Measurements from ENCODE around the gene UMODL1. TPM values are rescaled to one million over a fixed set of nuclear protein-coding genes. Genes with fewer than 3 reads are reported as not detected.
A peak's percentile ranks its signal among the peaks of the same experiment; 100 is the strongest.

UMODL1 gene
- polyA plus RNA-seq, 3 donors = not detected

GRCh38 chr21:42102526-42102925 is 31.4 kb downstream of the UMODL1 start:
- Histone ChIP-seq H3K27ac (ENCODE audit: low read depth in 1 of 2, low read length in 2 of 2) (no peak overlapping the region), H3K79me2 (ENCODE audit: insufficient read depth, low read length) (no peaks in the 10 kb centered on the region), H3K4me3 (replicated peaks in 1 of 3; ENCODE audit: low read depth in 2 of 3, low read length in 3 of 3) (no peak overlapping the region), H3K9ac (ENCODE audit: insufficient read depth, low read length, poor library complexity, severe bottlenecking) (no peak overlapping the region), H3K4me1 (ENCODE audit: control insufficient read depth in 1 of 2, insufficient read depth in 2 of 2, low read length in 2 of 2) (peaks cover 9% of the 10 kb centered on the region in 2 donors), H3K4me2 (replicated peaks; ENCODE audit: extremely low read depth, low read length, poor library complexity, severe bottlenecking) (no peak overlapping the region), H2AFZ (ENCODE audit: insufficient read depth, low read depth, low read length, poor library complexity, severe bottlenecking) (no peak overlapping the region), H3K9me3 (replicated peaks in 1 of 2; ENCODE audit: control insufficient read depth in 1 of 2, insufficient read depth in 1 of 2, low read length in 2 of 2) (no peaks in the 10 kb centered on the region), H4K20me1 (ENCODE audit: insufficient read depth, low read length) (no peaks in the 10 kb centered on the region), H3K36me3 (replicated peaks in 1 of 2; ENCODE audit: control insufficient read depth in 1 of 2, insufficient read depth in 2 of 2, low read length in 2 of 2) (no peaks in the 10 kb centered on the region), H3K27me3 (ENCODE audit: control insufficient read depth in 2 of 2, insufficient read depth in 2 of 2, low read length in 2 of 2) (no peaks in the 10 kb centered on the region)
- H3K36me3 Mint-ChIP-seq = no peaks in the 10 kb centered on the region
- no peak for DNase-seq
- intact Hi-C loops (cut with micrococcal nuclease) = no loop called here
- no peak overlapping the region for H3K4me3 Mint-ChIP-seq
- peaks cover 12% of the 10 kb centered on the region for H3K4me1 Mint-ChIP-seq
- TF ChIP-seq CTCF (IDR thresholded peaks at IDR 0.05) = no peak
- WGBS (ENCODE audit: insufficient coverage) = 96% methylated on average over 4 of the region's 5 CpGs
- no peaks in the 10 kb centered on the region for H3K9me3 Mint-ChIP-seq
- H3K27me3 Mint-ChIP-seq (ENCODE audit: low read depth in 3 of 3) = peaks cover 2 to 5% (median 3%) of the 10 kb centered on the region in 3 donors
- H3K27ac Mint-ChIP-seq = peak overlapping the region in 1 of 7 donors; percentile 54

- H3K27ac ChIP-seq (ENCODE audit: low read depth in 1 of 2, low read length in 2 of 2) = no peak overlapping the region
- no peak overlapping the region for H3K9ac ChIP-seq (ENCODE audit: insufficient read depth, low read length, poor library complexity, severe bottlenecking)
Observed at GRCh38 chr21:42102991-42103390, 31.9 kb downstream of the UMODL1 start.

More at GRCh38 chr21:42102991-42103390, 31.9 kb downstream of the UMODL1 start:
- no peaks in the 10 kb centered on the region for H3K36me3 ChIP-seq (replicated peaks in 1 of 2; ENCODE audit: control insufficient read depth in 1 of 2, insufficient read depth in 2 of 2, low read length in 2 of 2)
- peaks cover 3 to 5% (median 5%) of the 10 kb centered on the region in 3 donors for H3K27me3 Mint-ChIP-seq (ENCODE audit: low read depth in 3 of 3)
- peaks cover 9% of the 10 kb centered on the region for H3K4me1 Mint-ChIP-seq
- no peaks in the 10 kb centered on the region for H3K36me3 Mint-ChIP-seq
- peaks cover 9 to 10% of the 10 kb centered on the region in 2 donors for H3K4me1 ChIP-seq (ENCODE audit: control insufficient read depth in 1 of 2, insufficient read depth in 2 of 2, low read length in 2 of 2)
- no peak overlapping the region for H3K27ac Mint-ChIP-seq
- no peaks in the 10 kb centered on the region for H3K9me3 ChIP-seq (replicated peaks in 1 of 2; ENCODE audit: control insufficient read depth in 1 of 2, insufficient read depth in 1 of 2, low read length in 2 of 2)
- no peak overlapping the region for H3K4me2 ChIP-seq (replicated peaks; ENCODE audit: extremely low read depth, low read length, poor library complexity, severe bottlenecking)
- no peak for TF ChIP-seq CTCF (IDR thresholded peaks at IDR 0.05)
- DNase-seq = no peak
- H3K27me3 ChIP-seq (ENCODE audit: control insufficient read depth in 2 of 2, insufficient read depth in 2 of 2, low read length in 2 of 2) = no peaks in the 10 kb centered on the region
- 100% methylated on average over 1 of the region's 1 CpG for WGBS (ENCODE audit: insufficient coverage)
- no peak overlapping the region for H2AFZ ChIP-seq (ENCODE audit: insufficient read depth, low read depth, low read length, poor library complexity, severe bottlenecking)
- no peak overlapping the region for H3K4me3 Mint-ChIP-seq
- intact Hi-C loops (cut with micrococcal nuclease) = no loop called here
- H3K79me2 ChIP-seq (ENCODE audit: insufficient read depth, low read length) = no peaks in the 10 kb centered on the region
- no peak overlapping the region for H3K4me3 ChIP-seq (replicated peaks in 1 of 3; ENCODE audit: low read depth in 2 of 3, low read length in 3 of 3)
- no peaks in the 10 kb centered on the region for H3K9me3 Mint-ChIP-seq
- H4K20me1 ChIP-seq (ENCODE audit: insufficient read depth, low read length) = no peaks in the 10 kb centered on the region
